ENCODE results near the gene LOXHD1.

Gene LOXHD1

GRCh38 chr18:46434629-46435028, 222.4 kb downstream of the LOXHD1 start:
- no peak for DNase-seq

DNA sequence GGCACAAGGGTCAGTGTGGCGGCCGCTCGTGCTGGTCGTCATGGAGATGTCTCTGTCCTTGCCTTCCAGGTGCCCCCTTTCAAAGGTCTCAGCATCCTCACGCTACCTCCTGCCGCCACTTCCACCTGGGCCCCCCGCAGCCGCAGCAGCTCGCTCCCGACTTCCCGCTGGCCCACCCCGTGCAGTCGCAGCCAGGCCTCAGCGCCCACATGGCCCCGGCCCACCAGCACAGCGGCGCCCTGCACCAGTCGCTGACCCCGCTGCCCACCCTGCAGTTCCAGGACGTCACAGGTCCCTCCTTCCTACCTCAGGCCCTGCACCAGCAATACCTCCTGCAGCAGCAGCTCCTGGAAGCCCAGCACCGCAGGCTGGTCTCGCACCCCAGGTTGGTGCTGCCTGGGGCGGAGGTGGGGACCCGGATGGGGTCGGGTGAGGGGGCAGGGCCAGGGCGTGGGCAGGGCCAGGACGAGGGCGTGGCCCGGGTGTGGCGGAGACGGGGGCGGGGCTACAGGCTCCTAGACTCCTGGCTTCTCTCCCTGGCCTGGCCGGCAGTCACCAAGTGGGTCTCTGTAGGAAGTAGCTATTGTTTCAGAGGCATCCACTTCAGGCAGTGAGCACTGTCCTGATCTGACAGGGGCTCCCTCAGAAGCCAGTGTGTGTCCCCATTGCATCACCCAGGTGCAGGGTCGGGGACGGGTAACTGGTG, 223.7 kb downstream of the LOXHD1 start:
- no peak for DNase-seq

GRCh38 chr18:46431522-46432171, 225.4 kb downstream of the LOXHD1 start:
- DNase-seq, result no peak

DNA sequence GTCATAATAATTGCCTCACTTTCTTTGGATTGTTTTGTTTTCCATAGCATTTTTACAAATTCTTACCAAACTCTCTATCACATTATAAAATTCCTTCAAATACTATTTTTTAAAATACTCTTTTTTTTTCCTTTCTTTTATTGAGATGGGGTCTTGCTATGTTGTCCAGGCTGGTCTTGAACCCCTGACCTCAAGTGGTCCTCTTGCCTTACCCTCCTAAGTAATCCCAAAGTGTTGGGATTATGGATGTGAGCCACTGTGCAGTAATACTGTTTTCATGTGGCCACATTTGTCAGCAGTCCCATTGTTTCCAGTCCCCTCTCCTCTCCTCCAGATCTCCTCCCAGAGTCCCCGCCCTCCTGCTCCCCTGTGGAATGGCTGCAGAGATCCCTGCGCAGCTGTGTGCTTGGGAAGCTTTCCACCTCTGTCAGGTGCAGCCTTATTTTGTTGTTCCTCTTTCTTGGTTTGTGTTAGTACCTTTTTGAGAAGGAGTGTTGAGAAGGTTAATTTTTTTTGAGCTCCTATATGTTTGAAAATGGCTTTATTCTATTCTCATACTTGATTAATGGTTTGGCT, 227.3 kb downstream of the LOXHD1 start:
- DNase-seq, result no peak

GRCh38 chr18:46429130-46429529, 227.9 kb downstream of the LOXHD1 start:
- no peak for DNase-seq

DNA sequence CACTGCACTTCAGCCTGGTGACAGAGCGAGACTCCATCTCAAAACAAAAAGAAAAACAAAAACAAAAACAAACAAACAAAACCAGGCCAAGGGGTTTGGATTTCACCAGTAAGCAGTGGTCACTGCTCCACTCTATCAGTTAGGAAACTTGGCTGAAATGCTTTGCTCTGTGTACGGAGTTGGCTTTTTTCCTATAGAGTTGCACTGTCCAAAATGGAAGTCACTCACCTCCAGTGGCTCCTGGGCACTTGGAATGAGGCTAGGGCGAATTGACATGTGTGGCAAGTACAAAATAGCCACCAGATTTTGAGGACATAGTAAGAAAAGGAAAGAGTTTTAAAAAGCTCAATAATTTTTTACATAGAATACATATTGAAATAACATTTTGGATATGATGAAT, 228.7 kb downstream of the LOXHD1 start:
- no peak for DNase-seq

GRCh38 chr18:46427216-46427995, 229.6 kb downstream of the LOXHD1 start:
- DNase-seq, result no peak
